Large intestine (tissue), 3 donors: ENCODE results near the gene FAM114A1. TPM values are rescaled to one million over a fixed set of nuclear protein-coding genes. Genes with fewer than 3 reads are reported as not detected.
"Not testable (repeated sequence)": the region's sequence is repeated elsewhere in the genome, so short reads cannot be mapped to it uniquely, and the experiment has no call there.

Experiments
- DNase-seq, 2 donors: peaks; one replicate each; pipeline versions ENCODE4 v3.0.0 to v3.0.0-alpha.2; 2013
- H3K27ac ChIP-seq: one replicate; pipeline ENCODE4 v1.5.1; 2013; ENCODE audit warnings: low read length
- H3K27me3 ChIP-seq: 2 replicates; pipeline ENCODE4 v1.6.1; 2013; ENCODE audit warnings: low read length; ENCODE audit not compliant: control insufficient read depth, insufficient read depth
- H3K36me3 ChIP-seq: 2 replicates; pipeline ENCODE4 v1.6.1; 2013; ENCODE audit warnings: low read length; ENCODE audit not compliant: control insufficient read depth, insufficient read depth
- H3K4me1 ChIP-seq: one replicate; pipeline ENCODE4 v1.6.1; 2013; ENCODE audit warnings: low read length; ENCODE audit not compliant: control insufficient read depth, insufficient read depth
- H3K4me3 ChIP-seq: one replicate; pipeline ENCODE4 v1.5.1; 2013; ENCODE audit warnings: low read length
- H3K9me3 ChIP-seq: one replicate; pipeline ENCODE4 v1.6.1; 2013; ENCODE audit warnings: mild to moderate bottlenecking, low read depth, low read length, moderate library complexity; ENCODE audit not compliant: control insufficient read depth
- WGBS: methylation state at CpG from one replicate; pipeline ENCODE4 v1.1.5; 2013; ENCODE audit warnings: low lambda C conversion rate; ENCODE audit not compliant: insufficient coverage; 5-methylcytosine and 5-hydroxymethylcytosine counted together
- polyA plus RNA-seq: library from polyadenylated mRNA; unstranded; fragments of 120-200 nt; gene quantifications from one replicate; pipeline ENCODE4 v1.2.1, GENCODE V29; 2013

The FAM114A1 gene
- polyA plus RNA-seq, 1 donor = 36.9 TPM

- no peak for DNase-seq
- no peak overlapping the region for H3K4me3 ChIP-seq
- H3K27ac ChIP-seq = no peak overlapping the region
Measured at GRCh38 chr4:38980903-38981676, 113.5 kb downstream of the FAM114A1 start.

GRCh38 chr4:38982361-38983095, 114.9 kb downstream of the FAM114A1 start:
- Histone ChIP-seq H3K9me3 (no peaks in the 10 kb centered on the region), H3K27ac (no peak overlapping the region), H3K4me1 (no peaks in the 10 kb centered on the region), H3K36me3 (no peaks in the 10 kb centered on the region), H3K4me3 (no peak overlapping the region), H3K27me3 (peaks cover 2% of the 10 kb centered on the region)
- DNase-seq = no peak
- WGBS = 89% methylated on average over 3 of the region's 5 CpGs

More at GRCh38 chr4:38980903-38981676, 113.5 kb downstream of the FAM114A1 start:
- no peaks in the 10 kb centered on the region for H3K9me3 ChIP-seq
- no peaks in the 10 kb centered on the region for H3K36me3 ChIP-seq
- peaks cover 2% of the 10 kb centered on the region for H3K27me3 ChIP-seq
- no peaks in the 10 kb centered on the region for H3K4me1 ChIP-seq
- 58% methylated on average over 6 of the region's 7 CpGs for WGBS

GRCh38 chr4:38983291-38983690, 115.7 kb downstream of the FAM114A1 start:
- DNase-seq = no peak
- Histone ChIP-seq H3K4me1 (no peaks in the 10 kb centered on the region), H3K9me3 (no peaks in the 10 kb centered on the region), H3K27me3 (peaks cover 2% of the 10 kb centered on the region), H3K36me3 (no peaks in the 10 kb centered on the region), H3K4me3 (no peak overlapping the region), H3K27ac (no peak overlapping the region)
- WGBS = 100% methylated on average over 2 of the region's 6 CpGs

- H3K27me3 ChIP-seq = peaks cover 2% of the 10 kb centered on the region
- H3K9me3 ChIP-seq = no peaks in the 10 kb centered on the region
- no peak for DNase-seq
- no peaks in the 10 kb centered on the region for H3K4me1 ChIP-seq
- H3K36me3 ChIP-seq = no peaks in the 10 kb centered on the region
- 81% methylated on average over 5 of the region's 12 CpGs for WGBS
- H3K4me3 ChIP-seq = no peak overlapping the region
- no peak overlapping the region for H3K27ac ChIP-seq
Measured at GRCh38 chr4:38983787-38984598, 116.4 kb downstream of the FAM114A1 start.

- H3K36me3 ChIP-seq = no peaks in the 10 kb centered on the region
- H3K9me3 ChIP-seq = no peaks in the 10 kb centered on the region
- H3K4me1 ChIP-seq = no peaks in the 10 kb centered on the region
- H3K4me3 ChIP-seq = no peak overlapping the region
- WGBS = 94% methylated on average over 3 of the region's 10 CpGs
- no peak for DNase-seq
- peaks cover 2% of the 10 kb centered on the region for H3K27me3 ChIP-seq
- H3K27ac ChIP-seq = no peak overlapping the region
Measured at GRCh38 chr4:38985410-38986100, 117.9 kb downstream of the FAM114A1 start.

- H3K27ac ChIP-seq = no peak overlapping the region
- no peaks in the 10 kb centered on the region for H3K4me1 ChIP-seq
- peaks cover 2% of the 10 kb centered on the region for H3K27me3 ChIP-seq
- no peak for DNase-seq
- no peaks in the 10 kb centered on the region for H3K36me3 ChIP-seq
- H3K4me3 ChIP-seq = no peak overlapping the region
- H3K9me3 ChIP-seq = no peaks in the 10 kb centered on the region
Measured at GRCh38 chr4:38987491-38987890, 119.9 kb downstream of the FAM114A1 start.

GRCh38 chr4:38988353-38988752, 120.7 kb downstream of the FAM114A1 start:
- not testable (repeated sequence) for H3K36me3 ChIP-seq, H3K27me3 ChIP-seq, H3K9me3 ChIP-seq, DNase-seq, H3K4me1 ChIP-seq, H3K27ac ChIP-seq, H3K4me3 ChIP-seq
- WGBS = 86% methylated on average over 1 of the region's 9 CpGs

GRCh38 chr4:38989487-38989886, 121.9 kb downstream of the FAM114A1 start:
- H3K4me3 ChIP-seq = no peak overlapping the region
- no peak overlapping the region for H3K27ac ChIP-seq
- H3K36me3 ChIP-seq = no peaks in the 10 kb centered on the region
- DNase-seq = no peak
- H3K27me3 ChIP-seq = peaks cover 2% of the 10 kb centered on the region
- no peaks in the 10 kb centered on the region for H3K9me3 ChIP-seq
- 96% methylated on average over 4 of the region's 6 CpGs for WGBS
- H3K4me1 ChIP-seq = no peaks in the 10 kb centered on the region

GRCh38 chr4:38990241-38990640, 122.6 kb downstream of the FAM114A1 start:
- Histone ChIP-seq H3K4me1 (no peaks in the 10 kb centered on the region), H3K36me3 (no peaks in the 10 kb centered on the region), H3K9me3 (no peaks in the 10 kb centered on the region), H3K4me3 (no peak overlapping the region), H3K27me3 (peaks cover 2% of the 10 kb centered on the region), H3K27ac (no peak overlapping the region)
- no CpG with 5 or more reads among the region's 5 CpGs for WGBS
- DNase-seq = no peak

GRCh38 chr4:38993683-38994082, 126.1 kb downstream of the FAM114A1 start:
- DNase-seq = no peak
- Histone ChIP-seq H3K36me3 (no peaks in the 10 kb centered on the region), H3K4me1 (no peaks in the 10 kb centered on the region), H3K4me3 (no peak overlapping the region), H3K27me3 (no peaks in the 10 kb centered on the region), H3K27ac (no peak overlapping the region), H3K9me3 (no peaks in the 10 kb centered on the region)
- 100% methylated on average over 2 of the region's 3 CpGs for WGBS
